Upper lobe of right lung (tissue), 1 donor: ENCODE results near the gene SUN2. TPM values are rescaled to one million over a fixed set of nuclear protein-coding genes. Genes with fewer than 3 reads are reported as not detected.

Source experiments
- ATAC-seq: fragments of 200-7000 bp; cut with Tn5 transposase; one replicate; pipeline ENCODE4 v1.9.1; 2020; ENCODE audit warnings: mild to moderate bottlenecking, moderate library complexity
- DNase-seq: peaks from one replicate; pipeline ENCODE4 v3.0.0-alpha.2; 2020
- H3K27ac ChIP-seq: fragments of 200-600 bp; one replicate; pipeline ENCODE4 v1.8.0; 2022
- H3K27me3 ChIP-seq: fragments of 200-600 bp; one replicate; pipeline ENCODE4 v1.8.0; 2022; ENCODE audit warnings: mild to moderate bottlenecking
- H3K36me3 ChIP-seq: fragments of 200-600 bp; one replicate; pipeline ENCODE4 v1.8.0; 2022
- H3K4me1 ChIP-seq: fragments of 200-600 bp; one replicate; pipeline ENCODE4 v1.8.0; 2022
- H3K4me3 ChIP-seq: fragments of 200-600 bp; one replicate; pipeline ENCODE4 v1.8.0; 2022; ENCODE audit warnings: mild to moderate bottlenecking
- H3K9me3 ChIP-seq: fragments of 200-600 bp; one replicate; pipeline ENCODE4 v1.8.0; 2022
- intact Hi-C: fragments of 100-400 bp; cut with DNase I; formaldehyde crosslinking; loops from one replicate; pipeline ENCODE4 v1.11.0; 2022
- total RNA-seq: library from RNA; stranded (reverse); fragmentation: NEBNext Ultra II Directional; extraction: Animal tissue kit (Norgen Biotek cat#: 25700); gene quantifications from one replicate; pipeline ENCODE4 v1.2.1, GENCODE V29; 2021
- TF ChIP-seq, protein P1 (sequence below): fragments of 200-600 bp; IDR thresholded peaks from one replicate; pipeline ENCODE4 v1.8.0; 2022; ENCODE audit warnings: antibody characterized with exemption
- donor health status: DM: no; HTN: yes; CAD: no; lungs with severe emphysema.

The SUN2 gene
- total RNA-seq, 1 donor from 2014 or later: 242 TPM

DNA sequence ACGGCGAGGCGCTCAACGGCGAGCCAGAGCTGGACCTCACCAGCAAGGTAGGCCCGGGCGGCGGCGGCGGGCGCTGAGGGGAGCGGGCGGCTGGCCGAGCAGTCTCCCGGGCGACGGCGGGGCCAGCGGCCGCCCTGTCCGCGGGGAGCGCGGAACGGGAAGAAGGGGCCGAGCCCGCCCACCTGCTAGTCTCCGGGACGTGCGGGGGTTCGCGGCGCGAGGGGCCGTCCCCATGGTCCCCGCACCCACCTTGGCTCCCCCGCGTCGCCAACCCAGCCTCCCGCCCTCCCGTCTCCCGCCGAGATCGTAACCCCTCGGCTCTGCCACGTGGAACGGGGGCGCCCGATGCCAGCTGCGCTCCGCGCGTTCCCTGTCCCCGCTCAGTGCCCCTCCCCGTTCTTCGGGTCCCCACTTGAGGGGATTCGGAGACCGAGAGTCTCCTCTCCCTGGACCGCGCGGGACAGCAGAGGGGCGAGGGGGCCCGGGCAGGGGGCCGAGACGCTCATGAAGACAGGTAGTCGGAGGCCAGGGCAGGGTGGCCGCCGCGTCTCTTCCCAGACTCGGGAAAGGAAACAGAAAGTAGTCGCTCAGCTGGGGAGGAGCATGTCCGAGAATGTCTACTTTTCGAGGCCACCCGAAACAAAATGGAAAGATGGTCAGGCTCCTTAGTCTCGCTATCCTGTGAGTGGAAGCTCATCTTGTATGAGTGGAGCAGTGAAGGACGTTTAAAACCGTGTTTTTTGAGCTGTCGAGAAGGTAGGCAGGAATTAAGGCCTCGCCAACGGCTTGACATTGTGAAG is 49.5 kb downstream of the SUN2 start:
- DNase-seq (peak; percentile 80), ATAC-seq (peak; percentile 4)
- Histone ChIP-seq H3K4me1 (peaks cover 27% of the 10 kb centered on the region), H3K9me3 (no peaks in the 10 kb centered on the region), H3K27ac (peak overlapping the region; percentile 95), H3K27me3 (no peaks in the 10 kb centered on the region), H3K4me3 (peak overlapping the region; percentile 84), H3K36me3 (peaks cover 16% of the 10 kb centered on the region)
- TF ChIP-seq, protein P1, sequence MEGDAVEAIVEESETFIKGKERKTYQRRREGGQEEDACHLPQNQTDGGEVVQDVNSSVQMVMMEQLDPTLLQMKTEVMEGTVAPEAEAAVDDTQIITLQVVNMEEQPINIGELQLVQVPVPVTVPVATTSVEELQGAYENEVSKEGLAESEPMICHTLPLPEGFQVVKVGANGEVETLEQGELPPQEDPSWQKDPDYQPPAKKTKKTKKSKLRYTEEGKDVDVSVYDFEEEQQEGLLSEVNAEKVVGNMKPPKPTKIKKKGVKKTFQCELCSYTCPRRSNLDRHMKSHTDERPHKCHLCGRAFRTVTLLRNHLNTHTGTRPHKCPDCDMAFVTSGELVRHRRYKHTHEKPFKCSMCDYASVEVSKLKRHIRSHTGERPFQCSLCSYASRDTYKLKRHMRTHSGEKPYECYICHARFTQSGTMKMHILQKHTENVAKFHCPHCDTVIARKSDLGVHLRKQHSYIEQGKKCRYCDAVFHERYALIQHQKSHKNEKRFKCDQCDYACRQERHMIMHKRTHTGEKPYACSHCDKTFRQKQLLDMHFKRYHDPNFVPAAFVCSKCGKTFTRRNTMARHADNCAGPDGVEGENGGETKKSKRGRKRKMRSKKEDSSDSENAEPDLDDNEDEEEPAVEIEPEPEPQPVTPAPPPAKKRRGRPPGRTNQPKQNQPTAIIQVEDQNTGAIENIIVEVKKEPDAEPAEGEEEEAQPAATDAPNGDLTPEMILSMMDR: no peak
- intact Hi-C loops: no loop called here

DNA sequence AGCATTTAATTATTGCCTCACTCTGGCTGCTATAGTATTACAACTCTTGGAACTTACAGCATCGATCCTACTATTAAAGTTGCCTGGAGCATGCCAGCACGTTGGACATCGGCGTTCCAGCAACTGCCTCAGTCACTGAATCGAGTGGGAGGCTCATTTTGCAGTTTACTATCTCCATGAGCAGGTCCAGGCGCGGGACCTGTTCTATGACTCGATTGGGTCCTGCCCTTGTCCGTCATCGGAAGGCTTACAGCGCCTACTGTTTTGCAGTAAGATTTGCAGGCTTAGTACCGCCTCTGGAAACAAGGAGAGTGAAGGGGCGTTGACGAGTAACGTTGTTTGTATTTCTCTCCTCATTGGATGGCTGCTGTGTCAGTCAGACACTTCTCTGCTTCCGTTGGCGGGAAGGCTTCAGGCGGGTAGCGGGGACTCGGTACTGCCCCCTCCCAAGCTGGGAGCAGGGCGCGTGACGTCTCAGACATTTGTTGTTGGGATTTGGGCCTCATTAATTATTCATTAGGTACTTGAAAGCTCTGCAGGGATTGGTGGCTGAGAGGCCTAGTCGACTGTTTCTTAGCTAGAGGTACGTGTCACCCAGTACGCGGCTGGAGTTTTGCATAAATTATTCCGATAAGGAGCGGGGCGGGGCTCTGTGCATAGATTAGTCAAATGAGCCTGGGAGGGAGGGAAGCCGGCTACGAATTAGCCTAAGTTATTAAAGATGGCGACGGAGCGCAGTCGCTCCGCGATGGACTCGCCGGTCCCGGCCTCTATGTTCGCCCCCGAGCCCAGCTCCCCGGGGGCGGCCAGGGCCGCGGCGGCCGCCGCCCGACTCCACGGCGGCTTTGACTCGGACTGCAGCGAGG is 50.3 kb downstream of the SUN2 start, which contains the start of gene GTPBP1:
TSS of gene GTPBP1 (plus strand) at position 710 of the 866 bp plus-strand sequence. CDS start at position 722, 12 bp downstream.
- Histone ChIP-seq H3K9me3 (no peaks in the 10 kb centered on the region), H3K36me3 (peaks cover 11% of the 10 kb centered on the region), H3K4me1 (peaks cover 27% of the 10 kb centered on the region), H3K4me3 (peak within 1 kb of the TSS; percentile 84), H3K27ac (peak within 1 kb of the TSS; percentile 95), H3K27me3 (no peaks in the 10 kb centered on the region)
- ATAC-seq: peak; percentile 90
- DNase-seq: peak; percentile 98
- TF ChIP-seq, protein P1: peak; percentile 32
- intact Hi-C loops: no loop called here

DNA sequence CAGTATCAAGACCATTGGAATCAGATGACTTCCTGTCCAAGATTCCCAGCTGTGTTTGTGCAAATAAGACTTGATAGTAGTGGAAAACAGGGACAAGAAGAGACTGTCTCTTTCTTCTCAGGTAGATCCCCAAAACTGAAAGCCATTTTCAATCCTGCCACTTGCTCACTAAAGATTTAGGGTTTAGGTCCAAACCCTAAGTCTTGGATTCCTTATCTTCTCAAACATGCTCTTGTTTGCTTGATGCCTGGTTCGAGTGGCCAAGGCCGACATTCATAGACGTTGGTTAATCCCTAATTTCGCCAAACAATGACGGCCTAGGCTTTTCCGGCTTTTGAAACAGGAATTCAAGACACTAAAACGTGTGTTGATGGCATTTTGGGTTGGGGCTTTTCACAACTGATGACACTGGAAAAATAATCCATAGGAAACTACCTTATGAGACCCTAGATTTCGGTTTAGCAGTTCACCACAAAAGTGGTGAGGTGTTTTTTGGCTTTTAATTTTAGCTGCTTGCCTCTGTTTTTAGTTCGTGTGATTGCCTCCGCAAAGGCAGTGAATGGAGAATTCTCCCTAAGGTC is 51.1 kb downstream of the SUN2 start:
- intact Hi-C loops: no loop called here
- no peak for ATAC-seq
- no peak for DNase-seq
- Histone ChIP-seq H3K36me3 (peaks cover 4% of the 10 kb centered on the region), H3K27me3 (no peaks in the 10 kb centered on the region), H3K4me1 (peaks cover 27% of the 10 kb centered on the region), H3K27ac (peak overlapping the region; percentile 45), H3K4me3 (peak overlapping the region; percentile 34), H3K9me3 (no peaks in the 10 kb centered on the region)
- TF ChIP-seq, protein P1: no peak

DNA sequence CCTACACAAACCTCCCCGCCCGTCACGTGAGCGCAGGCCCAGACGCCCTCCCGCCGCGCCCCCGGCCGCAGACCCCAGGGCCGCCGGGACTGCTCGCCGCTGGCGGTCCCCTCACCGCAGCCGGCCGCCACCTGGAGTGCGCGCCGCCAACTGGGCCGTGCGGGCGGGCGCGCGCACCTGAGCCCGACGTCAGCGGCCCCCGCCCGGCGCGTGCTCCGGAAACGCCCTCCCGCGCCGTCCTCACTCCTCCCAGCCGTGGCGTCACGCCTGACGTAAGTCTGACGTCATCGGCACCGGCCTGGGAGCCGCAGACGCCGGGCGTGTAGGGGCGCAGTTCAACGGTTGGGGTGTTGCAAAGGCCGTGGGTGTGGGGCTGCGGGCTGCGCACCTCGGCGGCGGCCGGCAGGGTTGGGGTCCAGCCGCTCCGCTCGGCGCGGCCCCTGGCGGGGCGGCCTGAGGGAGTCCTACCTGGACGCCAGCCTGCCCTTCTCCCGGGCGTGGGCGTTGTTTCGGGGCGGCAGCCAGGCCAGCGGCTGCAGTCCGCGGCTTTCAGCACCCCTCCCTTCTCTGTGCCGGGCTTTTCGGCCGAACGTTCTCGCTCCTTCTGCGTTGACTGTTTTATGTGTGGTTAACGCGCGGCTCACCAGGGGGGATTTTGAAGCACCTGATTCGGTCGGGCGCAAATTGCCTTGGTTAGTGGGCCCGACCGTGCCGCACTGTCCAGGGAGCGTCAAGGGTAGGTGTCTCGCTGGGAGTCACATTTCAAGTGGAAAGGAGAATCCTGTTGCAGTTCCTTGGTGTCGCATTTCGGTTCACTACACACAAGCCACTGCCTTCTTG is 54.8 kb downstream of the SUN2 start, which contains the start of gene JOSD1:
TSS of gene JOSD1 (minus strand) at position 155 of the 840 bp plus-strand sequence. CDS start 956 bp downstream, outside the sequence.
- ATAC-seq (peak; percentile 77), DNase-seq (peak; percentile 98)
- Histone ChIP-seq H3K27ac (peak within 1 kb of the TSS; percentile 95), H3K27me3 (no peaks in the 10 kb centered on the region), H3K9me3 (no peaks in the 10 kb centered on the region), H3K36me3 (no peaks in the 10 kb centered on the region), H3K4me3 (peak within 1 kb of the TSS; percentile 82), H3K4me1 (peaks cover 45% of the 10 kb centered on the region)
- TF ChIP-seq, protein P1: no peak
- intact Hi-C loops: no loop called here
